ENCODE data around the gene MTNR1A.

MTNR1A gene

GRCh38 chr4:186591651-186592050 lies 36.3 kb upstream of the MTNR1A start:
- no peaks in the 10 kb centered on the region for H3K4me1 ChIP-seq (ENCODE audit: control insufficient read depth, insufficient read depth, low read length)
- H3K36me3 ChIP-seq (ENCODE audit: control insufficient read depth in 2 of 2, insufficient read depth in 2 of 2, low read length in 2 of 2), result peaks cover 33 to 35% of the 10 kb centered on the region in 2 donors
- no peaks in the 10 kb centered on the region for H3K27me3 ChIP-seq (ENCODE audit: control insufficient read depth in 1 of 2, insufficient read depth in 2 of 2, low read length in 2 of 2)
- no peak overlapping the region for H3K27ac ChIP-seq (ENCODE audit: low read length)
- H3K9ac ChIP-seq (ENCODE audit: low read length in 2 of 2), result no peak overlapping the region
- H3K9me3 ChIP-seq (ENCODE audit: control insufficient read depth in 2 of 2, low read length in 2 of 2), result no peaks in the 10 kb centered on the region
- no peak overlapping the region for H3K4me3 ChIP-seq (ENCODE audit: low read length in 2 of 2)

- Histone ChIP-seq H3K36me3 (ENCODE audit: control insufficient read depth in 2 of 2, insufficient read depth in 2 of 2, low read length in 2 of 2) (peaks cover 21 to 30% of the 10 kb centered on the region in 2 donors), H3K27me3 (ENCODE audit: control insufficient read depth in 1 of 2, insufficient read depth in 2 of 2, low read length in 2 of 2) (no peaks in the 10 kb centered on the region), H3K4me1 (ENCODE audit: control insufficient read depth, insufficient read depth, low read length) (no peaks in the 10 kb centered on the region), H3K4me3 (ENCODE audit: low read length in 2 of 2) (no peak overlapping the region), H3K9ac (ENCODE audit: low read length in 2 of 2) (no peak overlapping the region), H3K9me3 (ENCODE audit: control insufficient read depth in 2 of 2, low read length in 2 of 2) (no peaks in the 10 kb centered on the region), H3K27ac (ENCODE audit: low read length) (no peak overlapping the region)
These were observed 33.1 kb upstream of the MTNR1A start for GRCh38 chr4:186588503-186588902.

GRCh38 chr4:186587416-186588018 lies 32.1 kb upstream of the MTNR1A start:
- Histone ChIP-seq H3K9ac (ENCODE audit: low read length in 2 of 2) (no peak overlapping the region), H3K36me3 (ENCODE audit: control insufficient read depth in 2 of 2, insufficient read depth in 2 of 2, low read length in 2 of 2) (peaks cover 15 to 25% of the 10 kb centered on the region in 2 donors), H3K27ac (ENCODE audit: low read length) (no peak overlapping the region), H3K4me1 (ENCODE audit: control insufficient read depth, insufficient read depth, low read length) (no peaks in the 10 kb centered on the region), H3K4me3 (ENCODE audit: low read length in 2 of 2) (no peak overlapping the region), H3K27me3 (ENCODE audit: control insufficient read depth in 1 of 2, insufficient read depth in 2 of 2, low read length in 2 of 2) (no peaks in the 10 kb centered on the region), H3K9me3 (ENCODE audit: control insufficient read depth in 2 of 2, low read length in 2 of 2) (no peaks in the 10 kb centered on the region)

DNA sequence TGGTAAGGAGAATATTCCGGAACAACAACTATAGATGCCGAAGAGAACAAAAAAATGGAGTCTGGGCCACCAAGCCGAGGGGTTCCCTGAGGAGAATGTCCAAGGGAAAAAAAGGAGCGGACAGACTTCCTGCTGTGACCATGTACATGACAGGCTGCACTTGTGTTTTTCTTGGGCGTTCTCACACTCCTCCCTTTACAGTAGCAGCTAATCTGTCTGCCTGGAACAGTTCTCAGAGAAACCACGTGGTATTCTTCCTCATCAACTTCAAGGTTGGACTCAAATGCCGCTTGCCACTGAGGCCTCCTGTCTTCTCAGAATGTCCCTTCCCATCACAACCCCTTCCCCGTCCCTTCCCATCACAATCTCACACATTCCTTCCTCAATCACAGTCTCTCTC lies 30.8 kb upstream of the MTNR1A start:
- H3K9ac ChIP-seq (ENCODE audit: low read length in 2 of 2), result no peak overlapping the region
- H3K4me1 ChIP-seq (ENCODE audit: control insufficient read depth, insufficient read depth, low read length), result no peaks in the 10 kb centered on the region
- peaks cover 15 to 25% of the 10 kb centered on the region in 2 donors for H3K36me3 ChIP-seq (ENCODE audit: control insufficient read depth in 2 of 2, insufficient read depth in 2 of 2, low read length in 2 of 2)
- peaks cover 0 to 2% of the 10 kb centered on the region in 2 donors for H3K9me3 ChIP-seq (ENCODE audit: control insufficient read depth in 2 of 2, low read length in 2 of 2)
- H3K27ac ChIP-seq (ENCODE audit: low read length), result no peak overlapping the region
- no peak overlapping the region for H3K4me3 ChIP-seq (ENCODE audit: low read length in 2 of 2)
- no peaks in the 10 kb centered on the region for H3K27me3 ChIP-seq (ENCODE audit: control insufficient read depth in 1 of 2, insufficient read depth in 2 of 2, low read length in 2 of 2)

GRCh38 chr4:186584912-186585311 lies 29.5 kb upstream of the MTNR1A start:
- peaks cover 15 to 22% of the 10 kb centered on the region in 2 donors for H3K36me3 ChIP-seq (ENCODE audit: control insufficient read depth in 2 of 2, insufficient read depth in 2 of 2, low read length in 2 of 2)
- no peak overlapping the region for H3K9ac ChIP-seq (ENCODE audit: low read length in 2 of 2)
- H3K9me3 ChIP-seq (ENCODE audit: control insufficient read depth in 2 of 2, low read length in 2 of 2), result peaks cover 0 to 2% of the 10 kb centered on the region in 2 donors
- H3K27ac ChIP-seq (ENCODE audit: low read length), result no peak overlapping the region
- H3K27me3 ChIP-seq (ENCODE audit: control insufficient read depth in 1 of 2, insufficient read depth in 2 of 2, low read length in 2 of 2), result no peaks in the 10 kb centered on the region
- H3K4me3 ChIP-seq (ENCODE audit: low read length in 2 of 2), result no peak overlapping the region
- no peaks in the 10 kb centered on the region for H3K4me1 ChIP-seq (ENCODE audit: control insufficient read depth, insufficient read depth, low read length)

DNA sequence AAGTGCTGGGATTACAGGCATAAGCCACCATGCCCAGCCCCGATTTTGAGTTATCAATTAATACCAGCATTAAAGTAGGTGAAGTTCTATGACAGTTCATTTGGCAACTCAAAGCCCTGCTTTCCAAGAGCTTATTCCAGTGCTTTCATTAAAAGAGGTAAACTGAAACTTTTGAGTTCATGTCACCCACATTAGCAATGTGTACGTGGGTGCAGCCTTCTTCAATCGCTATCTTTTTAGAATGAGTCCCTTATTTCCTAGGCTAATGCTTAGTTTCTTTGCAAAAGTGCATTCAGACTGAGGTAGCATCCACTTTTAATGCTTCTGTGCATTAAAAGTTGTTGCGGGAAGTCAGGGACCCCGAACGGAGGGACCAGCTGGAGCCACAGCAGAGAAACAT lies 26.1 kb upstream of the MTNR1A start:
- Histone ChIP-seq H3K9me3 (ENCODE audit: control insufficient read depth in 2 of 2, low read length in 2 of 2) (peaks cover 0 to 2% of the 10 kb centered on the region in 2 donors), H3K27me3 (ENCODE audit: control insufficient read depth in 1 of 2, insufficient read depth in 2 of 2, low read length in 2 of 2) (no peaks in the 10 kb centered on the region), H3K36me3 (ENCODE audit: control insufficient read depth in 2 of 2, insufficient read depth in 2 of 2, low read length in 2 of 2) (peaks cover 4 to 10% of the 10 kb centered on the region in 2 donors), H3K9ac (ENCODE audit: low read length in 2 of 2) (no peak overlapping the region), H3K27ac (ENCODE audit: low read length) (no peak overlapping the region), H3K4me3 (ENCODE audit: low read length in 2 of 2) (no peak overlapping the region), H3K4me1 (ENCODE audit: control insufficient read depth, insufficient read depth, low read length) (no peaks in the 10 kb centered on the region)

- Histone ChIP-seq H3K9me3 (ENCODE audit: control insufficient read depth in 2 of 2, low read length in 2 of 2) (peaks cover 0 to 2% of the 10 kb centered on the region in 2 donors), H3K9ac (ENCODE audit: low read length in 2 of 2) (no peak overlapping the region), H3K4me1 (ENCODE audit: control insufficient read depth, insufficient read depth, low read length) (no peaks in the 10 kb centered on the region), H3K27me3 (ENCODE audit: control insufficient read depth in 1 of 2, insufficient read depth in 2 of 2, low read length in 2 of 2) (no peaks in the 10 kb centered on the region), H3K36me3 (ENCODE audit: control insufficient read depth in 2 of 2, insufficient read depth in 2 of 2, low read length in 2 of 2) (peaks cover 4 to 8% of the 10 kb centered on the region in 2 donors), H3K4me3 (ENCODE audit: low read length in 2 of 2) (no peak overlapping the region), H3K27ac (ENCODE audit: low read length) (no peak overlapping the region)
These were observed 25.3 kb upstream of the MTNR1A start for GRCh38 chr4:186580669-186581068.

- Histone ChIP-seq H3K36me3 (ENCODE audit: control insufficient read depth in 2 of 2, insufficient read depth in 2 of 2, low read length in 2 of 2) (no peaks in the 10 kb centered on the region), H3K4me3 (ENCODE audit: low read length in 2 of 2) (peak overlapping the region; percentile 56 to 63), H3K27me3 (ENCODE audit: control insufficient read depth in 1 of 2, insufficient read depth in 2 of 2, low read length in 2 of 2) (peaks cover 2 to 3% of the 10 kb centered on the region in 2 donors), H3K9me3 (ENCODE audit: control insufficient read depth in 2 of 2, low read length in 2 of 2) (no peaks in the 10 kb centered on the region), H3K27ac (ENCODE audit: low read length) (no peak overlapping the region), H3K4me1 (ENCODE audit: control insufficient read depth, insufficient read depth, low read length) (no peaks in the 10 kb centered on the region), H3K9ac (ENCODE audit: low read length in 2 of 2) (peak overlapping the region in 1 of 2 donors; percentile 36)
These were observed 15.0 kb upstream of the MTNR1A start for GRCh38 chr4:186570193-186570996.

GRCh38 chr4:186569533-186570192 lies 14.3 kb upstream of the MTNR1A start:
- peaks cover 2 to 3% of the 10 kb centered on the region in 2 donors for H3K27me3 ChIP-seq (ENCODE audit: control insufficient read depth in 1 of 2, insufficient read depth in 2 of 2, low read length in 2 of 2)
- H3K4me3 ChIP-seq (ENCODE audit: low read length in 2 of 2), result peak overlapping the region; percentile 56 to 63
- no peaks in the 10 kb centered on the region for H3K9me3 ChIP-seq (ENCODE audit: control insufficient read depth in 2 of 2, low read length in 2 of 2)
- no peaks in the 10 kb centered on the region for H3K4me1 ChIP-seq (ENCODE audit: control insufficient read depth, insufficient read depth, low read length)
- H3K27ac ChIP-seq (ENCODE audit: low read length), result no peak overlapping the region
- peak overlapping the region in 1 of 2 donors; percentile 36 for H3K9ac ChIP-seq (ENCODE audit: low read length in 2 of 2)
- no peaks in the 10 kb centered on the region for H3K36me3 ChIP-seq (ENCODE audit: control insufficient read depth in 2 of 2, insufficient read depth in 2 of 2, low read length in 2 of 2)

DNA sequence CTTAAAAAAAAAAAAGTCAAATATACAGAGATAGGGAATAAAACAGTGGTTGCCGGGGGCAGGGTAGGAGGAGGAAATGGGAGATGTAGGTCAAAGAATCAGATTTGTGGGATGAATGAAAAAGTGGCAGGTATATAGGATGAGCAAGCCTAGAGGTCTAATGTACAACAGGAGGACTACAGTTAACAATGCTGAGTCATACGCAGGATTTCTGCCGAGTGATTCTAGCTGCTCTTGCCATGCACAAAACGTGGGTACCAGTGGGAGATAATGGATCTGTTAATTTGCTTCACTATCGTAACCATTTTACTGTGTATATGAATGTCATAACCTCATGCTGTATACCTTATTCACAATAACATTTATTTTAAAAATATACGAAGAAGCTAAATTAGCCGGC lies 10.7 kb upstream of the MTNR1A start:
- Histone ChIP-seq H3K36me3 (ENCODE audit: control insufficient read depth in 2 of 2, insufficient read depth in 2 of 2, low read length in 2 of 2) (no peaks in the 10 kb centered on the region), H3K4me1 (ENCODE audit: control insufficient read depth, insufficient read depth, low read length) (no peaks in the 10 kb centered on the region), H3K9ac (ENCODE audit: low read length in 2 of 2) (no peak overlapping the region), H3K9me3 (ENCODE audit: control insufficient read depth in 2 of 2, low read length in 2 of 2) (no peaks in the 10 kb centered on the region), H3K4me3 (ENCODE audit: low read length in 2 of 2) (no peak overlapping the region), H3K27ac (ENCODE audit: low read length) (no peak overlapping the region), H3K27me3 (ENCODE audit: control insufficient read depth in 1 of 2, insufficient read depth in 2 of 2, low read length in 2 of 2) (peaks cover 2 to 3% of the 10 kb centered on the region in 2 donors)
